Progenitor cell of endocrine pancreas (in vitro differentiated cells): Measurements from ENCODE around the gene TMEM17. TPM values are rescaled to one million over a fixed set of nuclear protein-coding genes. Genes with fewer than 3 reads are reported as not detected.
A peak's percentile ranks its signal among the peaks of the same experiment; 100 is the strongest.
"Not testable (repeated sequence)": the region's sequence is repeated elsewhere in the genome, so short reads cannot be mapped to it uniquely, and the experiment has no call there.

Experiments
- DNase-seq: peaks from one replicate; pipeline ENCODE4 v3.0.0; 2021; ENCODE audit warnings: low spot score; ENCODE audit not compliant: unreplicated experiment
- H3K27ac Mint-ChIP-seq: 2 replicates; pipeline ENCODE4 v1.8.0; 2021; ENCODE audit warnings: mild to moderate bottlenecking, moderate library complexity, mixed read lengths
- H3K27me3 Mint-ChIP-seq: 2 replicates; pipeline ENCODE4 v1.8.0; 2021; ENCODE audit warnings: mixed read lengths
- H3K36me3 Mint-ChIP-seq: 2 replicates; pipeline ENCODE4 v1.8.0; 2022; ENCODE audit warnings: mixed read lengths; ENCODE audit not compliant: insufficient read depth
- H3K4me1 Mint-ChIP-seq: 2 replicates; pipeline ENCODE4 v1.8.0; 2021; ENCODE audit warnings: low read depth, mixed read lengths
- H3K4me3 Mint-ChIP-seq: 2 replicates; pipeline ENCODE4 v1.8.0; 2021; ENCODE audit warnings: low read depth, mild to moderate bottlenecking, moderate library complexity, mixed read lengths
- H3K9me3 Mint-ChIP-seq: 2 replicates; pipeline ENCODE4 v1.8.0; 2021; ENCODE audit warnings: low read depth, mixed read lengths
- CTCF ChIP-seq: fragments of 200-600 bp; sonication (generic); IDR thresholded peaks from one replicate; pipeline ENCODE4 v1.5.0; 2021; ENCODE audit warnings: antibody characterized with exemption, mild to moderate bottlenecking; ENCODE audit not compliant: unreplicated experiment
- total RNA-seq: library from RNA; stranded (reverse); gene quantifications from 2 replicates; pipeline ENCODE4 v1.2.1, GENCODE V29; 2021

The TMEM17 gene
- total RNA-seq, 1 donor from 2014 or later, result 5.9 TPM

GRCh38 chr2:62524293-62524941 is 18.4 kb upstream of the TMEM17 start:
- DNase-seq, result no peak
- no peak overlapping the region for H3K4me3 Mint-ChIP-seq
- H3K9me3 Mint-ChIP-seq, result peaks cover 9% of the 10 kb centered on the region
- no peak for TF ChIP-seq CTCF
- no peak overlapping the region for H3K27ac Mint-ChIP-seq
- peaks cover 2% of the 10 kb centered on the region for H3K36me3 Mint-ChIP-seq
- H3K27me3 Mint-ChIP-seq, result no peaks in the 10 kb centered on the region
- H3K4me1 Mint-ChIP-seq, result peaks cover 31% of the 10 kb centered on the region

- not testable (repeated sequence) for H3K9me3 Mint-ChIP-seq, H3K27me3 Mint-ChIP-seq, H3K4me3 Mint-ChIP-seq, DNase-seq, H3K27ac Mint-ChIP-seq, H3K4me1 Mint-ChIP-seq, H3K36me3 Mint-ChIP-seq
Observed at GRCh38 chr2:62521061-62521460, 15.1 kb upstream of the TMEM17 start.

- no peak for TF ChIP-seq CTCF
- Mint-ChIP-seq H3K27me3 (no peaks in the 10 kb centered on the region), H3K36me3 (no peaks in the 10 kb centered on the region), H3K27ac (no peak overlapping the region), H3K4me3 (no peak overlapping the region), H3K4me1 (no peaks in the 10 kb centered on the region), H3K9me3 (no peaks in the 10 kb centered on the region)
- no peak for DNase-seq
Observed at GRCh38 chr2:62512384-62512783, 6.4 kb upstream of the TMEM17 start.

GRCh38 chr2:62511636-62512035 is 5.6 kb upstream of the TMEM17 start:
- Mint-ChIP-seq H3K27ac (no peak overlapping the region), H3K4me1 (no peaks in the 10 kb centered on the region), H3K9me3 (no peaks in the 10 kb centered on the region), H3K27me3 (no peaks in the 10 kb centered on the region), H3K36me3 (no peaks in the 10 kb centered on the region), H3K4me3 (no peak overlapping the region)
- DNase-seq, result no peak
- no peak for TF ChIP-seq CTCF

- Mint-ChIP-seq H3K27ac (peak overlapping the region; percentile 96), H3K9me3 (no peaks in the 10 kb centered on the region), H3K27me3 (no peaks in the 10 kb centered on the region), H3K4me1 (peaks cover 7% of the 10 kb centered on the region), H3K4me3 (peak overlapping the region; percentile 88), H3K36me3 (no peaks in the 10 kb centered on the region)
- no peak for DNase-seq
- TF ChIP-seq CTCF, result no peak
Observed at GRCh38 chr2:62506421-62506750, 391 bp upstream of the TMEM17 start.

- TF ChIP-seq CTCF, result no peak
- DNase-seq, result no peak
- H3K4me3 Mint-ChIP-seq, result peak overlapping the region; percentile 88
- peaks cover 4% of the 10 kb centered on the region for H3K36me3 Mint-ChIP-seq
- no peaks in the 10 kb centered on the region for H3K27me3 Mint-ChIP-seq
- no peaks in the 10 kb centered on the region for H3K9me3 Mint-ChIP-seq
- peak overlapping the region; percentile 96 for H3K27ac Mint-ChIP-seq
- peaks cover 7% of the 10 kb centered on the region for H3K4me1 Mint-ChIP-seq
Observed at GRCh38 chr2:62505109-62505749, 766 bp downstream of the TMEM17 start.
